HEK293 (cell line): Measurements from ENCODE around the gene TNFAIP8.
A peak's percentile ranks its signal among the peaks of the same experiment; 100 is the strongest.

Experiments used
- CTCF ChIP-seq: fragments of 450-650 bp; formaldehyde crosslinking; IDR thresholded peaks from 2 replicates; pipeline ENCODE4 v1.5.1; 2016; ENCODE audit warnings: missing biosample characterization, missing genetic modification characterization
- GFI1B ChIP-seq: fragments of 450-650 bp; formaldehyde crosslinking; IDR thresholded peaks from 2 replicates; pipeline ENCODE4 v1.5.1; 2016; ENCODE audit warnings: missing biosample characterization, missing genetic modification characterization
- KLF7 ChIP-seq: fragments of 450-650 bp; formaldehyde crosslinking; IDR thresholded peaks from 2 replicates; pipeline ENCODE4 v1.5.1; 2016; ENCODE audit warnings: missing biosample characterization, missing genetic modification characterization, borderline replicate concordance
- SCRT2 ChIP-seq: fragments of 450-650 bp; formaldehyde crosslinking; IDR thresholded peaks from 2 replicates; pipeline ENCODE4 v1.5.1; 2016; ENCODE audit warnings: missing biosample characterization, missing genetic modification characterization
- SP7 ChIP-seq: fragments of 450-650 bp; formaldehyde crosslinking; IDR thresholded peaks from 2 replicates; pipeline ENCODE4 v1.5.1; 2016; ENCODE audit warnings: missing biosample characterization, missing genetic modification characterization
- ZNF202 ChIP-seq: fragments of 450-650 bp; formaldehyde crosslinking; IDR thresholded peaks from 2 replicates; pipeline ENCODE4 v1.5.1; 2016; ENCODE audit warnings: missing biosample characterization, missing genetic modification characterization, borderline replicate concordance
- ZNF274 ChIP-seq, 2 experiments: fragments of 200-500 bp in 1 of 2; fragments of 450-650 bp in 1 of 2; sonication (Bioruptor generic) in 1 of 2; formaldehyde crosslinking in 1 of 2; IDR thresholded peaks; 2 replicates each; pipeline versions ENCODE4 v1.5.1 to v1.6.1; 2014 to 2016; ENCODE audit warnings: borderline replicate concordance in 1 of 2, inconsistent platforms in 1 of 2, low read length in 1 of 2, missing biosample characterization in 1 of 2, missing genetic modification characterization in 1 of 2
- ZNF404 ChIP-seq: fragments of 450-650 bp; formaldehyde crosslinking; IDR thresholded peaks from 2 replicates; pipeline ENCODE4 v1.5.1; 2017; ENCODE audit warnings: missing biosample characterization, missing genetic modification characterization
- ZNF629 ChIP-seq: fragments of 450-650 bp; formaldehyde crosslinking; IDR thresholded peaks from 2 replicates; pipeline ENCODE4 v1.5.1; 2017; ENCODE audit warnings: missing biosample characterization, missing genetic modification characterization
- ZNF785 ChIP-seq: fragments of 450-650 bp; formaldehyde crosslinking; IDR thresholded peaks from 2 replicates; pipeline ENCODE4 v1.5.1; 2016; ENCODE audit warnings: missing biosample characterization, missing genetic modification characterization
- ZSCAN16 ChIP-seq: fragments of 450-650 bp; formaldehyde crosslinking; IDR thresholded peaks from 2 replicates; pipeline ENCODE4 v1.5.1; 2016; ENCODE audit warnings: missing biosample characterization, missing genetic modification characterization
- ZSCAN4 ChIP-seq: fragments of 450-650 bp; formaldehyde crosslinking; IDR thresholded peaks from 2 replicates; pipeline ENCODE4 v1.5.1; 2017; ENCODE audit warnings: missing biosample characterization, missing genetic modification characterization
- TF ChIP-seq, protein P1 (sequence below): fragments of 450-650 bp; formaldehyde crosslinking; IDR thresholded peaks from 2 replicates; pipeline ENCODE4 v1.5.1; 2016; ENCODE audit warnings: missing biosample characterization, missing genetic modification characterization, low read depth
- TF ChIP-seq, protein P2 (sequence below): fragments of 450-650 bp; formaldehyde crosslinking; IDR thresholded peaks from 2 replicates; pipeline ENCODE4 v1.5.1; 2016; ENCODE audit warnings: missing biosample characterization, missing genetic modification characterization, borderline replicate concordance
- TF ChIP-seq, protein P3 (sequence below): fragments of 450-650 bp; formaldehyde crosslinking; IDR thresholded peaks from 2 replicates; pipeline ENCODE4 v1.5.1; 2016; ENCODE audit warnings: missing biosample characterization, missing genetic modification characterization
- TF ChIP-seq, protein P4 (sequence below): fragments of 450-650 bp; formaldehyde crosslinking; IDR thresholded peaks from 2 replicates; pipeline ENCODE4 v1.5.1; 2017; ENCODE audit warnings: missing biosample characterization, missing genetic modification characterization

Gene TNFAIP8

GRCh38 chr5:119356612-119357188 lies 881 bp downstream of the TNFAIP8 start (continued):
- TF ChIP-seq, protein P1, sequence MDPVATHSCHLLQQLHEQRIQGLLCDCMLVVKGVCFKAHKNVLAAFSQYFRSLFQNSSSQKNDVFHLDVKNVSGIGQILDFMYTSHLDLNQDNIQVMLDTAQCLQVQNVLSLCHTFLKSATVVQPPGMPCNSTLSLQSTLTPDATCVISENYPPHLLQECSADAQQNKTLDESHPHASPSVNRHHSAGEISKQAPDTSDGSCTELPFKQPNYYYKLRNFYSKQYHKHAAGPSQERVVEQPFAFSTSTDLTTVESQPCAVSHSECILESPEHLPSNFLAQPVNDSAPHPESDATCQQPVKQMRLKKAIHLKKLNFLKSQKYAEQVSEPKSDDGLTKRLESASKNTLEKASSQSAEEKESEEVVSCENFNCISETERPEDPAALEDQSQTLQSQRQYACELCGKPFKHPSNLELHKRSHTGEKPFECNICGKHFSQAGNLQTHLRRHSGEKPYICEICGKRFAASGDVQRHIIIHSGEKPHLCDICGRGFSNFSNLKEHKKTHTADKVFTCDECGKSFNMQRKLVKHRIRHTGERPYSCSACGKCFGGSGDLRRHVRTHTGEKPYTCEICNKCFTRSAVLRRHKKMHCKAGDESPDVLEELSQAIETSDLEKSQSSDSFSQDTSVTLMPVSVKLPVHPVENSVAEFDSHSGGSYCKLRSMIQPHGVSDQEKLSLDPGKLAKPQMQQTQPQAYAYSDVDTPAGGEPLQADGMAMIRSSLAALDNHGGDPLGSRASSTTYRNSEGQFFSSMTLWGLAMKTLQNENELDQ, result no peak
- TF ChIP-seq ZNF629 (tag by site-specific recombination) (peak; percentile 51; the same call in 1 of the 2 replicates), ZSCAN16 (tag by site-specific recombination) (no peak), ZNF274 (IDR thresholded peaks at IDR 0.05; ENCODE audit: low read length) (no peak), ZNF274 (tag by site-specific recombination; IDR thresholded peaks at IDR 0.05; ENCODE audit: borderline replicate concordance) (no peak), ZNF202 (tag by site-specific recombination) (no peak), CTCF (tag by site-specific recombination) (no peak), SP7 (peak; percentile 87), GFI1B (tag by site-specific recombination) (peak; percentile 54; the same call in 1 of the 2 replicates), ZSCAN4 (no peak), ZNF404 (tag by site-specific recombination) (no peak), KLF7 (tag by site-specific recombination) (no peak), ZNF785 (tag by site-specific recombination) (no peak), SCRT2 (tag by site-specific recombination) (peak; percentile 80)
- TF ChIP-seq, protein P2, sequence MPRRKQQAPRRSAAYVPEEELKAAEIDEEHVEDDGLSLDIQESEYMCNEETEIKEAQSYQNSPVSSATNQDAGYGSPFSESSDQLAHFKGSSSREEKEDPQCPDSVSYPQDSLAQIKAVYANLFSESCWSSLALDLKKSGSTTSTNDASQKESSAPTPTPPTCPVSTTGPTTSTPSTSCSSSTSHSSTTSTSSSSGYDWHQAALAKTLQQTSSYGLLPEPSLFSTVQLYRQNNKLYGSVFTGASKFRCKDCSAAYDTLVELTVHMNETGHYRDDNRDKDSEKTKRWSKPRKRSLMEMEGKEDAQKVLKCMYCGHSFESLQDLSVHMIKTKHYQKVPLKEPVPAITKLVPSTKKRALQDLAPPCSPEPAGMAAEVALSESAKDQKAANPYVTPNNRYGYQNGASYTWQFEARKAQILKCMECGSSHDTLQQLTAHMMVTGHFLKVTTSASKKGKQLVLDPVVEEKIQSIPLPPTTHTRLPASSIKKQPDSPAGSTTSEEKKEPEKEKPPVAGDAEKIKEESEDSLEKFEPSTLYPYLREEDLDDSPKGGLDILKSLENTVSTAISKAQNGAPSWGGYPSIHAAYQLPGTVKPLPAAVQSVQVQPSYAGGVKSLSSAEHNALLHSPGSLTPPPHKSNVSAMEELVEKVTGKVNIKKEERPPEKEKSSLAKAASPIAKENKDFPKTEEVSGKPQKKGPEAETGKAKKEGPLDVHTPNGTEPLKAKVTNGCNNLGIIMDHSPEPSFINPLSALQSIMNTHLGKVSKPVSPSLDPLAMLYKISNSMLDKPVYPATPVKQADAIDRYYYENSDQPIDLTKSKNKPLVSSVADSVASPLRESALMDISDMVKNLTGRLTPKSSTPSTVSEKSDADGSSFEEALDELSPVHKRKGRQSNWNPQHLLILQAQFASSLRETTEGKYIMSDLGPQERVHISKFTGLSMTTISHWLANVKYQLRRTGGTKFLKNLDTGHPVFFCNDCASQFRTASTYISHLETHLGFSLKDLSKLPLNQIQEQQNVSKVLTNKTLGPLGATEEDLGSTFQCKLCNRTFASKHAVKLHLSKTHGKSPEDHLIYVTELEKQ (tag by site-specific recombination), result 0 out of 2 replicates have a peak, but pooled peaks have one; percentile 9
- TF ChIP-seq, protein P3, sequence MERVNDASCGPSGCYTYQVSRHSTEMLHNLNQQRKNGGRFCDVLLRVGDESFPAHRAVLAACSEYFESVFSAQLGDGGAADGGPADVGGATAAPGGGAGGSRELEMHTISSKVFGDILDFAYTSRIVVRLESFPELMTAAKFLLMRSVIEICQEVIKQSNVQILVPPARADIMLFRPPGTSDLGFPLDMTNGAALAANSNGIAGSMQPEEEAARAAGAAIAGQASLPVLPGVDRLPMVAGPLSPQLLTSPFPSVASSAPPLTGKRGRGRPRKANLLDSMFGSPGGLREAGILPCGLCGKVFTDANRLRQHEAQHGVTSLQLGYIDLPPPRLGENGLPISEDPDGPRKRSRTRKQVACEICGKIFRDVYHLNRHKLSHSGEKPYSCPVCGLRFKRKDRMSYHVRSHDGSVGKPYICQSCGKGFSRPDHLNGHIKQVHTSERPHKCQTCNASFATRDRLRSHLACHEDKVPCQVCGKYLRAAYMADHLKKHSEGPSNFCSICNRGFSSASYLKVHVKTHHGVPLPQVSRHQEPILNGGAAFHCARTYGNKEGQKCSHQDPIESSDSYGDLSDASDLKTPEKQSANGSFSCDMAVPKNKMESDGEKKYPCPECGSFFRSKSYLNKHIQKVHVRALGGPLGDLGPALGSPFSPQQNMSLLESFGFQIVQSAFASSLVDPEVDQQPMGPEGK (tag by site-specific recombination), result peak; percentile 31; the same call in 1 of the 2 replicates
- TF ChIP-seq, protein P4, sequence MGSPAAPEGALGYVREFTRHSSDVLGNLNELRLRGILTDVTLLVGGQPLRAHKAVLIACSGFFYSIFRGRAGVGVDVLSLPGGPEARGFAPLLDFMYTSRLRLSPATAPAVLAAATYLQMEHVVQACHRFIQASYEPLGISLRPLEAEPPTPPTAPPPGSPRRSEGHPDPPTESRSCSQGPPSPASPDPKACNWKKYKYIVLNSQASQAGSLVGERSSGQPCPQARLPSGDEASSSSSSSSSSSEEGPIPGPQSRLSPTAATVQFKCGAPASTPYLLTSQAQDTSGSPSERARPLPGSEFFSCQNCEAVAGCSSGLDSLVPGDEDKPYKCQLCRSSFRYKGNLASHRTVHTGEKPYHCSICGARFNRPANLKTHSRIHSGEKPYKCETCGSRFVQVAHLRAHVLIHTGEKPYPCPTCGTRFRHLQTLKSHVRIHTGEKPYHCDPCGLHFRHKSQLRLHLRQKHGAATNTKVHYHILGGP (tag by site-specific recombination), result peak; percentile 96
